ENCODE measurements around the gene HSPA1L.
A peak's percentile ranks its signal among the peaks of the same experiment; 100 is the strongest.

The HSPA1L gene

GRCh38 chr6:31767096-31767645, 47.9 kb downstream of the HSPA1L start:
- H3K27ac ChIP-seq: no peak overlapping the region
- TF ChIP-seq ZFX (IDR thresholded peaks at IDR 0.05; ENCODE audit: borderline replicate concordance) (no peak), CTCF (IDR thresholded peaks at IDR 0.05) (no peak)

- TF ChIP-seq ZFX (IDR thresholded peaks at IDR 0.05; ENCODE audit: borderline replicate concordance) (no peak), CTCF (IDR thresholded peaks at IDR 0.05) (no peak)
- no peak overlapping the region for H3K27ac ChIP-seq
Measured at GRCh38 chr6:31765910-31766794, 48.9 kb downstream of the HSPA1L start.

- no peak for TF ChIP-seq ZFX (IDR thresholded peaks at IDR 0.05; ENCODE audit: borderline replicate concordance)
- no peak for TF ChIP-seq CTCF (IDR thresholded peaks at IDR 0.05)
- no peak overlapping the region for H3K27ac ChIP-seq
Measured at GRCh38 chr6:31765559-31765909, 49.5 kb downstream of the HSPA1L start.

GRCh38 chr6:31764198-31764597, 50.9 kb downstream of the HSPA1L start:
- H3K27ac ChIP-seq: peak overlapping the region; percentile 23; the same call in 1 of the 2 replicates
- TF ChIP-seq ZFX (IDR thresholded peaks at IDR 0.05; ENCODE audit: borderline replicate concordance): no peak
- no peak for TF ChIP-seq CTCF (IDR thresholded peaks at IDR 0.05)

GRCh38 chr6:31763619-31763940, 51.5 kb downstream of the HSPA1L start:
- H3K27ac ChIP-seq: peak overlapping the region; percentile 23; the same call in 1 of the 2 replicates
- TF ChIP-seq CTCF (IDR thresholded peaks at IDR 0.05): no peak
- TF ChIP-seq ZFX (IDR thresholded peaks at IDR 0.05; ENCODE audit: borderline replicate concordance): no peak

GRCh38 chr6:31762878-31763618, 52.0 kb downstream of the HSPA1L start:
- no peak for TF ChIP-seq ZFX (IDR thresholded peaks at IDR 0.05; ENCODE audit: borderline replicate concordance)
- TF ChIP-seq CTCF (IDR thresholded peaks at IDR 0.05): no peak
- H3K27ac ChIP-seq: peak overlapping the region; percentile 23; the same call in 1 of the 2 replicates

All from 22Rv1 (cell line).